ENCODE measurements around the gene DNAJB13. TPM values are rescaled to one million over a fixed set of nuclear protein-coding genes. Genes with fewer than 3 reads are reported as not detected.

The DNAJB13 gene
- total RNA-seq, 1 donor from 2014 or later = not detected

DNA sequence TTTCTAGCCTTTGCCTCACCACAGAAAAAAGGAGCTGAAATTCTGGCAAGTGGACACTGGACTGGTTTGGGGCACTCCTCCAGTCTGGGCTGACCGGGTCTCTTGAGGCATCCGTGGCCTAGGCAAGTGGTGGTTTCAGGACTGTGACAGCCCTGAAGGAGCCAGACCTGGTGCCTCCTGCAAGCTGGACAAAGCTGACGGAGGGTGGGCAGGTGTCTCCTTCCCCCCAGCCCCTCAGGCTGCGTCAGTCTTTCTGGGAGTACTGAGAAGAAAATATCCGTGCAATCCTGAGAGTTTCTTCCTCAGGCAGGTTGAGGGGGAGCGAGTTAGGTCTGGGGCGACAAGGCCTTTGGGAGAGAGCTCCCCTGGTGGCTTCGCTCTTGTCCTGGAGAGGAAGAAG lies 62.3 kb downstream of the DNAJB13 start:
- DNase-seq (ENCODE audit: low read depth, low spot score) = no peak

DNA sequence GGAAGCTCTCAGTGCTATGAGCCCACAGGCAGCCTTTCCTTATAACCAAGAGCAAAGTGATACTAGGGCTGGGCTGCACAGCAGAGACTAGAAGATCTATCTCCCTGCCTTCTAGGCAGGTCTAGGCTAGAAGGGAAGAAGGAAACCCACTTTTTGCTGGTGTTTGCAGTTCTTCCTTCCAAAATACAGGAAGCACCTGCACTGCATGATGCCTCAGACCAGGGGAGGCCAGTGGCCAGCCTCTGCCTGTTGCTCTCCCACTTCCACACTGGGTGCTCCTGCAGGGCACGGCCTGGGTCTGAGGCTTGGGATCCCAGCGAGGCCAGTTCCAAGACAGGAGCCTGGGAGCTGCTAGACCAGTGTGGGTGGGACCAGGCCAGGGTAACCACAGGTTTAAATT lies 64.1 kb downstream of the DNAJB13 start:
- no peak for DNase-seq (ENCODE audit: low read depth, low spot score)

- DNase-seq (ENCODE audit: low read depth, low spot score) = no peak
Observed at GRCh38 chr11:74015919-74016684, 65.3 kb downstream of the DNAJB13 start.

GRCh38 chr11:74017631-74018030 lies 66.8 kb downstream of the DNAJB13 start:
- DNase-seq (ENCODE audit: low read depth, low spot score) = no peak

DNA sequence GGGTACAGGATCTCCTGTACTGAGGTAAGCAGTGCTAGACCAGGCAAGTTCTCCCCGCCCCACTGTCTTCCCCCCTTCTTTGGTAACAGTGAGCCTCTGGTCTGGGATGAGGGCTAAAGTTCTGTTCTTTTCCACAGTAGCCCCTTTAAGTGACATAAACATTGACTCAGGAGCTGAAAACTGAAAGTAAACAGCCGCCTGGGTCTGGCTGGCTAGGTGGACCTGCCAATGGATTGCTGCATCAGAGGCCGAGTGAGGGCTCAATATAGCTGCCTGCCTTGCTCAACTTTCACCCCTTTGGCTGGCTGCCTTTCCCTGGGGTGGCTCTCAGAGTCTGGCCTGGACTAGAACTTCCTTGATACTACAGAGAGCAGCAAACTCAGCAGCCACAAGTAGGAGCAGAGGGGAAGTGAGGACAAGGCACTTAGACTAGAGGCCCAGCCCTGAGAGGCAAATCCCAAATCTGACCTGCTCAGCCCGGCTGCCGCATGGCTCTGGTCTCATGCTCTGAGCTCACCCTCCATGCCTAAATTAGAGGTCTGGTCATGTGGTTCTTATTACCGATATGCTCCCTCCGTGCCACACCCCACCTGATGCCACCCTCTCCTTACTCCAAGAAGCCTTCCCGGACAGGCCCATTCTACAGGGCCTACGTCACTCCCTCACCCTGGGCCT lies 67.6 kb downstream of the DNAJB13 start:
- no peak for DNase-seq (ENCODE audit: low read depth, low spot score)

DNA sequence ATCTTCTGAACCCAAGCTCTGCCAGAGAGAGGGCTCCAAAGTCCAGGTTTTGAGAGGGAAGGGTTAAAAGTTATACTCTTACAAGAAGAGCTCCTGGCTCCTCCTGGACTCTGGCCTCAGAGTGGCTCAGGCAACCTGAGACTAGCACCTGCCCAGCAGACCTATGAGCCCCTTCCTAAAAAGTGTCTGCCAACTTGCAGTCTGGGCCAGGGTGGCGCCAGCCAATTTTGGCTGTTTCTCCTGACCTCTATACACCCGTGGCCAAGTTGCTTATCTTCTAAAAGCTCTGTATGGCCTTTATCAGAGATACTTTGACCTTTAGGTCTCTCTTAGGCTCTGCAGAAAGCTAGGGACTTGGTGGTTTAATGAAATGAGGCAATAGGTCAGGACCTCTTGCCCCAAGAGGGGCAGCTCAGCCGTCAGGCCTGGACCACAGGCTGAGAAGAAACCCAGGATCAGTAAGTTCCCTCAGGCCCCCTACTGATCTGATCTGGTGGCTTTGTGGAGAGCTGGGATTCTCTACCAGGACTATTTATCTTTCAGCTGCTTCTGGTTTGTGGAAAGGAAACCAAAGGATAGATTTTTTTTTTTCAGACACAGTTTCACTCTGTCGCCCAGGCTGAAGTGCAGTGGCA lies 68.4 kb downstream of the DNAJB13 start:
- DNase-seq (ENCODE audit: low read depth, low spot score) = no peak

DNA sequence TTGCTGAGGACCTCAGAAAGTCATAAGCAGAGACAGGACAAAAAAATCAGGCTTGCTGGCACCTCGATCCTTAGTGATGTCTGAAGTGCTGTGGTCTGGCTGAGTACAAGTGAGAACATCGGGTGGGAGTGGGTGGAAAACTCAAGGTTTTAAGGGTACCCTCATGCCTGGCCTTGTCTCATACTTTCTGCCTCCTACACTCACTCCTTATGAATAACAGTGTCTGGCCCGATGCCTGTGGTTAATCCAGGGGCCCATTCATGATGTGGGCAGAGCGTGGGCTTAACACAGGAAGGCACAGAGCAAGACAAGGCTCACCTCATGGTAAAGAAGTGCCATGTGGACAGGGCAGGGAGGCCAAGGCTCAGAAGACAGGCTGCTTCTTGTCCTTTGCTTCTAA lies 69.0 kb downstream of the DNAJB13 start:
- DNase-seq (ENCODE audit: low read depth, low spot score) = no peak

Other genes with a start within 250 kb of the DNAJB13 start
- 96.9 and 111 TPM in 2 replicates for gene RAB6A, start 190.0 kb upstream of the DNAJB13 start, total RNA-seq
- gene MRPL48, start 163.2 kb upstream of the DNAJB13 start, total RNA-seq = 28.6 and 41.0 TPM in 2 replicates
- gene COA4, start 74.2 kb upstream of the DNAJB13 start, total RNA-seq = 76.2 and 82.0 TPM in 2 replicates
- gene PAAF1, start 74.0 kb upstream of the DNAJB13 start, total RNA-seq = 9.7 and 12.7 TPM in 2 replicates
- 0.59 and 1.1 TPM in 2 replicates for gene UCP2, start 31.8 kb downstream of the DNAJB13 start, total RNA-seq
- gene UCP3, start 58.1 kb downstream of the DNAJB13 start, total RNA-seq = 0.21 and 0.26 TPM in 2 replicates
- gene C2CD3, start 220.0 kb downstream of the DNAJB13 start, total RNA-seq = 7.3 and 14.3 TPM in 2 replicates
- gene PPME1, start 220.3 kb downstream of the DNAJB13 start, total RNA-seq = 27.2 and 33.9 TPM in 2 replicates

All from pulmonary artery endothelial cell (primary cell).